Activated CD8-positive, alpha-beta memory T cell treated with anti-CD3 and anti-CD28 coated beads for 24 hours (primary cell): Measurements from ENCODE around the gene SHC1.
A peak's percentile ranks its signal among the peaks of the same experiment; 100 is the strongest.
"Not testable (repeated sequence)": the region's sequence is repeated elsewhere in the genome, so short reads cannot be mapped to it uniquely, and the experiment has no call there.

Experiments used
- DNase-seq: peaks from one replicate; pipeline ENCODE4 v3.0.0-alpha.2; 2020

The SHC1 gene

GRCh38 chr1:154993572-154994268 lies 23.2 kb upstream of the SHC1 start, which contains the start of gene LENEP:
LENEP (plus strand) TSS chr1:154993586; CDS start chr1:154993608, 22 bp downstream.
- DNase-seq = no peak

GRCh38 chr1:154992721-154993571 lies 22.4 kb upstream of the SHC1 start:
- DNase-seq = no peak

GRCh38 chr1:154990276-154990675 lies 19.7 kb upstream of the SHC1 start:
- DNase-seq = no peak

GRCh38 chr1:154989195-154989860 lies 18.8 kb upstream of the SHC1 start:
- DNase-seq = no peak

- no peak for DNase-seq
Measured at GRCh38 chr1:154988058-154988954, 17.8 kb upstream of the SHC1 start.

GRCh38 chr1:154987326-154987725 lies 16.8 kb upstream of the SHC1 start:
- DNase-seq = no peak

GRCh38 chr1:154986736-154987135 lies 16.2 kb upstream of the SHC1 start:
- DNase-seq = not testable (repeated sequence)

GRCh38 chr1:154983776-154984466 lies 13.4 kb upstream of the SHC1 start:
- no peak for DNase-seq

- peak; percentile 95 for DNase-seq
Measured at GRCh38 chr1:154982897-154983648, 12.5 kb upstream of the SHC1 start, which contains the start of gene FLAD1. FLAD1 (plus strand) TSS chr1:154983344; CDS start chr1:154983695, 351 bp downstream.

- DNase-seq = no peak
Measured at GRCh38 chr1:154982341-154982740, 11.8 kb upstream of the SHC1 start.

- no peak for DNase-seq
Measured at GRCh38 chr1:154978360-154978759, 7.8 kb upstream of the SHC1 start.

- DNase-seq = not testable (repeated sequence)
Measured at GRCh38 chr1:154977762-154978161, 7.2 kb upstream of the SHC1 start.

GRCh38 chr1:154975409-154976059 lies 5.0 kb upstream of the SHC1 start:
- peak; percentile 89 for DNase-seq

- peak; percentile 97 for DNase-seq
Measured at GRCh38 chr1:154974808-154975408, 4.4 kb upstream of the SHC1 start.

GRCh38 chr1:154974102-154974807 lies 3.7 kb upstream of the SHC1 start, which contains the start of gene CKS1B:
CKS1B (plus strand) TSS chr1:154974681; CDS start chr1:154974746, 65 bp downstream.
- peak; percentile 92 for DNase-seq

GRCh38 chr1:154973344-154974101 lies 3.0 kb upstream of the SHC1 start:
- DNase-seq = peak; percentile 95

- DNase-seq = no peak
Measured at GRCh38 chr1:154972517-154973343, 2.2 kb upstream of the SHC1 start.

- DNase-seq = no peak
Measured at GRCh38 chr1:154972213-154972516, 1.6 kb upstream of the SHC1 start.
